GM18861 (cell line): Measurements from ENCODE around the gene RAD23A.

ENCODE experiments used
- ATAC-seq: cut with Tn5 transposase; IDR thresholded peaks from one replicate; pipeline ENCODE4 v1.9.1; 2021; ENCODE audit not compliant: unreplicated experiment

RAD23A gene

DNA sequence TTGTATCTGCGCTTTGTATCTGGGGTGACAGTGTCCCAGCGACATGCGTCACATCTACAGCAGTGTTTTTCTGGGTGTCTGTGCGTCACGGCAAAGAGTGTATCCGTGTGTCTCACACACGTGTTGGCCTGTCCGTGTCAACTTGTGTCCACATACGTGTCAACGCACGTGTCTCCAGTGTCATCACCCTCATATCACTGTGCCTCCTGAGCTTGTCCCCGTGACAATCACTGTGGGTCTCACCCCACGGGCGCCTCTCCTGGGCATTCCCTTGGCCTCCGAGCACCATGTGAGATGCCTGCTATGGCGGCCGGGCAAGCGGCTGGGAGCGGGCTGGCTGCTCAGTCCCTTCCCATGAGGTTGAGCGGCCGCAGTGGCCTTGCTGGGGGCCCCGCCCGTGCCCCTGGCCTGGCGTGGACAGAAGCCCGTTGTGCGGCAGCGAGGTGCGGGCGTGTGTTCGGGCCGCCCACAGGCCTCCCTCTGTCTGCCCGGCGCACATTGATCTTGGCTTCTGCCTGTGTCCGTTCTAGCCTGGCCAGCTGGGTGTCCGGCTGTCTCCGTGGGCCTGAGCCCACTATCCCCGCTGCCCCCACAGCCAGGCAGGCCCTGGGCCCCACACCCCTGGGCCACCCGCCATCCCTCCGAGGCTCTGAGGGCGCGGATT lies 56.0 kb downstream of the RAD23A start:
- no peak for ATAC-seq

DNA sequence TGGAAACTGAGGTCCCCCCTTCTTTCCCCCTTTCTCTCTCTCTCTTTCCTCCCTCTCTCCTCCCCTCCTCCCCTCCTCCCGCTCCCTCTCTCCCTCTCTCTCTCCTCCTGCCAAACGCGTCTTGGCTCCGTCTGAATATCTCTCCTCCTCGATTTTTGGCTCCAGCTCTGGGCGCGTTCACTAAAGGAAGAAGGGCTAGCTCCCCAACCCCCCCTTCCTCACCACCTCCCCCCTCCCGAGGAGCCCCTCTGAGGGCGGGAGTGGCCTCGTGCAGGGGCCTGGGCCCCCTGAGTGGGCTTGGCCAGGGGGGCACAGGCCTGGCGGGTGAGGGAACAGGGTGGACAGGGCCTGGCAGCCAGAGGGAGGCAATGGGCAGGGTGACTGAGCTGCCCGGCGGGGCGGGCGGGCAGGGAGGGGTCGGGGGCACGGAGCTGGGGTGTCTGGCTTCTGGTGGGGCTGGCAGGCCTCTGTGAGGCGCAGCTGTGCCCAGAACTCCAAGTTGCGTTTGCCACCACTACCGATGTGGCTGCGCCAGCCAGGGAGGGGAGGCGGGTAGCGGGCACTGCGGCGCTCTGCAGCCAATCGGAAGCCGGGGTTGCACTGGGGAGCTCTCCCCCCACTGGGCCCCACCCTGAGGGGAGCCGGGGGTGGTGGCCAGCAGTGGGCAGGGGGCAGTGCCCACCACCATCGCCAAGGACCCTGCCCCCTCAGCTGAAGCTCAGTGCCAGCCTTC lies 56.7 kb downstream of the RAD23A start:
- no peak for ATAC-seq

DNA sequence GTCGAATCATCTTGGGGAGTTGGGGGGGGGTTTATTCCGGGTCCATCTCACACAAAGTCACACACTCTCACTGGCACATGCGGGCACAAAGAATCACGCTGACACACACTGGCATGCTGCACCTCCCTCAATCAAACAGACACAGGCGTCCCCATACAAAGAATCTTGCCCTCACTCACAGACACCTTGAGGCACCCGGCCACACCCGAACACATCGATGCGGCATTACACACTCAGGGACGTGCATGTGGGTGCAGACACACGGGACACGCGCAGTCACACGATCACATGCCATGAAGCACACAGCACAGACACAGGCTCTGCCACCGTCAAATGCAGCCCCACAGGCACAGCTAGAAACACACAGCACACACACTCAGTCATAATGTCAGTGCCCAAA lies 57.4 kb downstream of the RAD23A start:
- no peak for ATAC-seq
